Endothelial cell of umbilical vein (primary cell): ENCODE measurements around the gene CFAP45. TPM values are rescaled to one million over a fixed set of nuclear protein-coding genes. Genes with fewer than 3 reads are reported as not detected.

Source experiments
- BruUV-seq: library from RNA; stranded (reverse); fragments of 400-500 nt; replicated peaks from 2 replicates; lab custom pipeline; 2021; lab: Mats Ljungman, UMichigan
- CTCF ChIA-PET: fragments of 300-600, 350-600 bp; sonication (Branson Sonifier 250); formaldehyde crosslinking; loops from one replicate; lab custom pipeline; 2021; ENCODE audit warnings: antibody characterized with exemption, inconsistent platforms; lab: Charles Lee
- POLR2A ChIA-PET: fragments of 300-600, 350-600 bp; sonication (Branson Sonifier 250); formaldehyde crosslinking; loops from one replicate; lab custom pipeline; 2021; ENCODE audit warnings: antibody characterized with exemption, inconsistent platforms; lab: Charles Lee
- DNase-seq: peaks from one replicate; pipeline ENCODE4 v3.0.0-alpha.2; 2011; ENCODE audit warnings: low read depth, low spot score
- FAIRE-seq: peaks from 2 replicates; lab custom pipeline; 2011; peaks lifted over from hg19 to GRCh38; lab: Jason Lieb, UNC
- H2AFZ ChIP-seq: 2 replicates; pipeline ENCODE4 v1.6.0; 2012; ENCODE audit warnings: low read depth, low read length, control low read depth, inconsistent platforms
- H3K27ac ChIP-seq: 2 replicates; pipeline ENCODE4 v1.5.1; 2011; ENCODE audit warnings: low read depth, mild to moderate bottlenecking, control low read depth, low read length, moderate library complexity; ENCODE audit not compliant: insufficient read depth
- H3K27me3 ChIP-seq, 2 experiments: 2 replicates each; pipeline versions ENCODE4 v1.6.0 to v1.6.1; 2011; ENCODE audit warnings: low read length in 2 of 2, mixed read lengths in 1 of 2; ENCODE audit not compliant: control insufficient read depth in 2 of 2, insufficient read depth in 2 of 2
- H3K36me3 ChIP-seq, 2 experiments: 2 replicates in 1 of 2; 3 replicates in 1 of 2; pipeline ENCODE4 v1.5.1; 2011; ENCODE audit warnings: low read length in 2 of 2, mild to moderate bottlenecking in 1 of 2, moderate library complexity in 1 of 2; ENCODE audit not compliant: control insufficient read depth in 2 of 2, insufficient read depth in 2 of 2; ENCODE audit errors: extremely low read depth in 1 of 2
- H3K4me1 ChIP-seq: 3 replicates; pipeline ENCODE4 v1.5.1; 2011; ENCODE audit warnings: mild to moderate bottlenecking, low read length; ENCODE audit not compliant: control insufficient read depth, insufficient read depth; ENCODE audit errors: extremely low read depth
- H3K4me2 ChIP-seq: 2 replicates; pipeline ENCODE4 v1.6.1; 2011; ENCODE audit warnings: low read length, control low read depth, mixed read lengths; ENCODE audit not compliant: insufficient read depth
- H3K4me3 ChIP-seq, 3 experiments: fragments of 200-600 bp in 1 of 3; sonication (generic), shearing (Covaris generic) in 1 of 3; replicated peaks in 1 of 3; 2 replicates each; pipeline ENCODE4 v1.5.1; 2011 to 2016; ENCODE audit warnings: control low read depth in 3 of 3, low read length in 3 of 3, mild to moderate bottlenecking in 2 of 3, inconsistent platforms in 1 of 3, low read depth in 1 of 3, moderate library complexity in 1 of 3; ENCODE audit not compliant: insufficient read depth in 1 of 3
- H3K79me2 ChIP-seq: 2 replicates; pipeline ENCODE4 v1.6.0; 2012; ENCODE audit warnings: low read length, inconsistent platforms; ENCODE audit not compliant: control insufficient read depth, insufficient read depth
- H3K9ac ChIP-seq: replicated peaks from 2 replicates; pipeline ENCODE3; 2011; ENCODE audit warnings: low read length, control low read depth; ENCODE audit not compliant: insufficient read depth; ENCODE audit errors: extremely low read depth
- H3K9me1 ChIP-seq: replicated peaks from 3 replicates; pipeline ENCODE4 v1.6.0; 2011; ENCODE audit warnings: mild to moderate bottlenecking, low read length; ENCODE audit not compliant: control insufficient read depth, insufficient read depth; ENCODE audit errors: extremely low read depth
- H3K9me3 ChIP-seq: replicated peaks from 2 replicates; pipeline ENCODE4 v1.5.1; 2012; ENCODE audit warnings: low read length, inconsistent platforms; ENCODE audit not compliant: control insufficient read depth, insufficient read depth
- H4K20me1 ChIP-seq: replicated peaks from 2 replicates; pipeline ENCODE3; 2011; ENCODE audit warnings: mild to moderate bottlenecking, low read length; ENCODE audit not compliant: control insufficient read depth, insufficient read depth; ENCODE audit errors: extremely low read depth
- EZH2 ChIP-seq: IDR thresholded peaks from 2 replicates; pipeline ENCODE4 v1.6.1; 2012; ENCODE audit warnings: borderline replicate concordance, low read depth, mild to moderate bottlenecking, moderate library complexity, low read length, inconsistent platforms; ENCODE audit not compliant: severe bottlenecking
- FOS ChIP-seq: IDR thresholded peaks from 2 replicates; pipeline ENCODE4 v1.6.1; 2011; ENCODE audit warnings: mild to moderate bottlenecking, low read length, moderate library complexity, borderline replicate concordance; ENCODE audit not compliant: insufficient read depth
- GATA2 ChIP-seq: IDR thresholded peaks from 2 replicates; pipeline ENCODE4 v1.7.0; 2011; ENCODE audit warnings: low read depth, mild to moderate bottlenecking, moderate library complexity, mixed read lengths, low read length; ENCODE audit not compliant: insufficient read length, insufficient read depth
- JUN ChIP-seq: IDR thresholded peaks from 2 replicates; pipeline ENCODE4 v1.6.1; 2011; ENCODE audit warnings: borderline replicate concordance, low read depth; ENCODE audit not compliant: insufficient read length, insufficient read depth
- MAX ChIP-seq: IDR thresholded peaks from 2 replicates; pipeline ENCODE4 v1.6.1; 2011; ENCODE audit not compliant: insufficient read depth, insufficient read length
- MYC ChIP-seq: IDR thresholded peaks from one replicate; pipeline ENCODE4 v1.6.1; 2011; ENCODE audit warnings: mild to moderate bottlenecking, low read depth, low read length
- POLR2A ChIP-seq: IDR thresholded peaks from 2 replicates; pipeline ENCODE4 v1.6.1; 2012; ENCODE audit warnings: low read depth, mild to moderate bottlenecking, control low read depth, low read length
- POLR2AphosphoS5 ChIP-seq: IDR thresholded peaks from 2 replicates; pipeline ENCODE4 v1.6.1; 2012; ENCODE audit warnings: low read depth, mild to moderate bottlenecking, control low read depth, low read length, moderate library complexity; ENCODE audit not compliant: insufficient read depth
- dilution Hi-C: fragments of 300-500 bp; cut with MboI; formaldehyde crosslinking; loops from one replicate; pipeline ENCODE4 v1.15.0; 2019; ENCODE audit warnings: low sequenced_read_pairs; ENCODE audit not compliant: extremely low pct_ligation_motif_present
- intact Hi-C: fragments of 100-400 bp; cut with micrococcal nuclease; formaldehyde crosslinking; loops from one replicate; pipeline ENCODE4 v1.10.0; 2022
- polyA plus RNA-seq, 4 experiments: library from polyadenylated mRNA; depleted of rRNA in 3 of 4; stranded (reverse) in 3 of 4; unstranded in 1 of 4; fragments of >200 nt; gene quantifications; 2 replicates each; pipeline versions ENCODE4 v1.2.1 to v1.2.3, GENCODE V29; 2011 to 2012; ENCODE audit warnings: missing spikeins in 1 of 4
- total RNA-seq: library from RNA; stranded (reverse); gene quantifications from 2 replicates; pipeline ENCODE4 v1.2.3, GENCODE V29; 2021

CFAP45 gene
- total and polyA plus RNA-seq, 2 donors (not counting 3 experiments of a cell fraction or from before 2014, with no cell fraction given) = 0.25 to 2.5 TPM

DNA sequence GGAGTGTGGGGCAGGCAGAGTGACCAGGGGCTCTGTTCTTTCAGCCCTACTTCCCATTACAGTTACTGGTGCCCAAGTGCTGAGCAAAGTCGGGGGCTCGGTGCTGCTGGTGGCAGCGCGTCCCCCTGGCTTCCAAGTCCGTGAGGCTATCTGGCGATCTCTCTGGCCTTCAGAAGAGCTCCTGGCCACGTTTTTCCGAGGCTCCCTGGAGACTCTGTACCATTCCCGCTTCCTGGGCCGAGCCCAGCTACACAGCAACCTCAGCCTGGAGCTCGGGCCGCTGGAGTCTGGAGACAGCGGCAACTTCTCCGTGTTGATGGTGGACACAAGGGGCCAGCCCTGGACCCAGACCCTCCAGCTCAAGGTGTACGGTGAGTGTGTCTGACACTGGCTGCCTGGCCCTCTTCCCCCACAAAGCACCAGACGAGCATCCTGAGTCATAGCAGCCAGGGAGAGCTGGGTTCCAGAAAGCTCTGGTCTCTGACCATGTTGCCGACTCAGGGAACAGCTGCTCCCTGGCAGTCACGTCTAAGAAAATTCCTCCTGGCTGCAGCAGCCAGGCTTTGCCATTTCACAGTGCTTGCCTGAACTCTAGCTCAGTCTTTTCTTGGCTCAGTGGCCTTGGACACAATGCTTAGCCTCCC is 70.0 kb downstream of the CFAP45 start:
- POLR2A ChIA-PET = no interaction called here
- H3K79me2 ChIP-seq = no peaks in the 10 kb centered on the region
- H2AFZ ChIP-seq = no peak overlapping the region
- no peak for TF ChIP-seq FOS
- no peak for TF ChIP-seq GATA2
- no peak for TF ChIP-seq MYC
- no peak for TF ChIP-seq POLR2A
- TF ChIP-seq MAX = no peak
- no peak for TF ChIP-seq POLR2AphosphoS5
- no peak for TF ChIP-seq JUN
- TF ChIP-seq EZH2 = no peak
- FAIRE-seq (no peak), DNase-seq (no peak)
- CTCF ChIA-PET = interaction anchor here (1.0 to 9.0 kb wide), 15 partner anchors 12 to 697 kb away, joined by 3 to 71 read pairs (median 4); partner anchors contain the start of gene DUSP23
- intact Hi-C loops (loop anchor here (1.0 kb wide), 2 partner anchors 31 to 700 kb away; no protein-coding TSS in a partner anchor), dilution Hi-C loops (no loop called here)
- no peak overlapping the region for H3K4me2 ChIP-seq
- BruUV-seq = no TSS peak
- H3K9ac ChIP-seq = no peak overlapping the region
- H3K4me1 ChIP-seq = no peaks in the 10 kb centered on the region
- H3K4me3 ChIP-seq = no peak overlapping the region
- no peaks in the 10 kb centered on the region for H3K9me1 ChIP-seq
- no peaks in the 10 kb centered on the region for H3K27me3 ChIP-seq
- H3K27ac ChIP-seq = no peak overlapping the region
- no peaks in the 10 kb centered on the region for H4K20me1 ChIP-seq
- no peaks in the 10 kb centered on the region for H3K9me3 ChIP-seq
- H3K36me3 ChIP-seq = no peaks in the 10 kb centered on the region
